Prostate gland (tissue), 2 donors: ENCODE data around the gene IL12RB2.

Experiments
- POLR2A ChIP-seq: fragments of 450-650 bp; IDR thresholded peaks from one replicate; pipeline ENCODE4 v1.6.1; 2016; ENCODE audit warnings: antibody characterized with exemption, mild to moderate bottlenecking
- POLR2AphosphoS5 ChIP-seq: sonication (generic); formaldehyde crosslinking; IDR thresholded peaks from one replicate; pipeline ENCODE4 v1.6.1; 2017; ENCODE audit warnings: antibody characterized with exemption
- TF ChIP-seq, protein P1 (sequence below), 4 experiments: fragments of 200-600 bp in 2 of 4; fragments of 450-650 bp in 2 of 4; sonication (generic) in 2 of 4; IDR thresholded peaks; 1 replicate in 3 of 4; 2 replicates in 1 of 4; pipeline ENCODE4 v1.5.1; 2016 to 2019; ENCODE audit warnings: antibody characterized with exemption in 4 of 4, mild to moderate bottlenecking in 2 of 4, moderate library complexity in 2 of 4

DNA sequence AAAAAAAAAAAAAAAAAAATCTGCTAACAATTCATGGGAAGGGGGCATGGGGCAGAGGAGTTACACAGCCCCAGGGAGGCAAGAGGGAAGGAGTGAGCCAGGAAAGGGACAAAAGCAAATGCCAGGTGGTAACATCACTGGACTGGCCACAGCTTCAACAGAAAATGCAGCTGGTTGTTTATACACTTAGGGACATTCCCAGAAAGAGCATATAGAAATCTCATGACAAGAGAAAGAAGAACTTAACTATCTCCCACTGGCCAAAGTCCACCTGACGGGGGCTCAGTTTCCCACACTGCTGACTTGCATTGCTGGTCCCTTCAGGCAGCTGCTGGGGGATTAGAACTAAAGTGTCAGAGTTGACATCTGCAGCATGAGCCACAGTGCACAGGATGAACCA is 14.8 kb downstream of the IL12RB2 start:
- TF ChIP-seq, protein P1, sequence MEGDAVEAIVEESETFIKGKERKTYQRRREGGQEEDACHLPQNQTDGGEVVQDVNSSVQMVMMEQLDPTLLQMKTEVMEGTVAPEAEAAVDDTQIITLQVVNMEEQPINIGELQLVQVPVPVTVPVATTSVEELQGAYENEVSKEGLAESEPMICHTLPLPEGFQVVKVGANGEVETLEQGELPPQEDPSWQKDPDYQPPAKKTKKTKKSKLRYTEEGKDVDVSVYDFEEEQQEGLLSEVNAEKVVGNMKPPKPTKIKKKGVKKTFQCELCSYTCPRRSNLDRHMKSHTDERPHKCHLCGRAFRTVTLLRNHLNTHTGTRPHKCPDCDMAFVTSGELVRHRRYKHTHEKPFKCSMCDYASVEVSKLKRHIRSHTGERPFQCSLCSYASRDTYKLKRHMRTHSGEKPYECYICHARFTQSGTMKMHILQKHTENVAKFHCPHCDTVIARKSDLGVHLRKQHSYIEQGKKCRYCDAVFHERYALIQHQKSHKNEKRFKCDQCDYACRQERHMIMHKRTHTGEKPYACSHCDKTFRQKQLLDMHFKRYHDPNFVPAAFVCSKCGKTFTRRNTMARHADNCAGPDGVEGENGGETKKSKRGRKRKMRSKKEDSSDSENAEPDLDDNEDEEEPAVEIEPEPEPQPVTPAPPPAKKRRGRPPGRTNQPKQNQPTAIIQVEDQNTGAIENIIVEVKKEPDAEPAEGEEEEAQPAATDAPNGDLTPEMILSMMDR (IDR thresholded peaks at IDR 0.05) = no peak
- TF ChIP-seq POLR2A (no peak), POLR2AphosphoS5 (no peak)
